Measurements from ENCODE around the gene TPST2.

DNA sequence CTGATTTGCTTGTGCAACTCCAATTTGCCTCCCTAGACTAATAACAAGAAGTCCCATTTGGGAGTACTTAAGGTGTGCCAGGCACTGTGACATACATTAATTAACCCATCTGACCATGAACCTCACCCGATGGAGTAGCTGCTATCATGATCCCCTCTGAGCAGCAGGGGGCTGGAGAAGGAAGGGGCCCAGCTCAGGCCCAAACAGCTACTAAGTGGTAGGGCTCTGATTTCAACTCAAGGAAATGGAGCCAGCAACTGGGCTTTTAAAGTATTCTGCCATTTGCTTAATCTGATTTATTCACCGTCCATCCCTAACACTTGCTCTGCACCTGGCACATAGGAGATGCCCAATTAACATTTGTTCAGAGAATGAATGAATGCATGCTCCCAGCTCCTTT is 26.7 kb upstream of the TPST2 start:
- TF ChIP-seq IRF1 (CRISPR knock-in tag; IDR thresholded peaks at IDR 0.05; ENCODE audit: borderline replicate concordance): no peak
- TF ChIP-seq HDAC2 (IDR thresholded peaks at IDR 0.05): no peak
- no peak for TF ChIP-seq PML (IDR thresholded peaks at IDR 0.05; ENCODE audit: low read length)
- TF ChIP-seq FOS (IDR thresholded peaks at IDR 0.05; ENCODE audit: extremely low read depth, insufficient read length): no peak
- TF ChIP-seq NBN (IDR thresholded peaks at IDR 0.05; ENCODE audit: low read depth): no peak
- no peak for TF ChIP-seq ZNF23 (CRISPR knock-in tag; IDR thresholded peaks at IDR 0.05)
- no peak for TF ChIP-seq POLR2AphosphoS5 (IDR thresholded peaks at IDR 0.05; ENCODE audit: control insufficient read depth, insufficient read depth, low read depth, low read length)
- no peak for TF ChIP-seq MYC (IDR thresholded peaks at IDR 0.05; ENCODE audit: low read depth, low read length)
- no peak for TF ChIP-seq MYC (CRISPR knock-in tag; IDR thresholded peaks at IDR 0.05; ENCODE audit: borderline replicate concordance, low read depth)
- TF ChIP-seq NR2F6 (CRISPR knock-in tag; IDR thresholded peaks at IDR 0.05): no peak
- TF ChIP-seq MITF (IDR thresholded peaks at IDR 0.05): no peak
- TF ChIP-seq HDAC6 (IDR thresholded peaks at IDR 0.05; ENCODE audit: low read depth, low read length): no peak
